Measurements from ENCODE around the gene CPNE1. TPM values are rescaled to one million over a fixed set of nuclear protein-coding genes. Genes with fewer than 3 reads are reported as not detected.

CPNE1 gene
- total RNA-seq, 1 donor from 2014 or later: 22.5 TPM

- no peak overlapping the region for H3K4me3 ChIP-seq (ENCODE audit: low read depth, low read length)
These were observed 4.4 kb downstream of the CPNE1 start for GRCh38 chr20:35660122-35660937.

GRCh38 chr20:35657271-35657670 is 7.4 kb downstream of the CPNE1 start:
- no peak for DNase-seq (ENCODE audit: low read depth)
- TF ChIP-seq CTCF (conservative IDR thresholded peaks at IDR 0.05; ENCODE audit: low read depth, low read length): no peak
- no peak overlapping the region for H3K4me3 ChIP-seq (ENCODE audit: low read depth, low read length)

More at GRCh38 chr20:35660122-35660937, 4.4 kb downstream of the CPNE1 start:
- DNase-seq (ENCODE audit: low read depth): no peak
- no peak for TF ChIP-seq CTCF (conservative IDR thresholded peaks at IDR 0.05; ENCODE audit: low read depth, low read length)

GRCh38 chr20:35654415-35654814 is 10.3 kb downstream of the CPNE1 start:
- no peak overlapping the region for H3K4me3 ChIP-seq (ENCODE audit: low read depth, low read length)
- no peak for TF ChIP-seq CTCF (conservative IDR thresholded peaks at IDR 0.05; ENCODE audit: low read depth, low read length)

GRCh38 chr20:35653893-35654292 is 10.8 kb downstream of the CPNE1 start:
- DNase-seq (ENCODE audit: low read depth): no peak
- H3K4me3 ChIP-seq (ENCODE audit: low read depth, low read length): no peak overlapping the region
- TF ChIP-seq CTCF (conservative IDR thresholded peaks at IDR 0.05; ENCODE audit: low read depth, low read length): no peak

More at GRCh38 chr20:35654415-35654814, 10.3 kb downstream of the CPNE1 start:
- no peak for DNase-seq (ENCODE audit: low read depth)

GRCh38 chr20:35653430-35653734 is 11.3 kb downstream of the CPNE1 start:
- no peak overlapping the region for H3K4me3 ChIP-seq (ENCODE audit: low read depth, low read length)
- no peak for DNase-seq (ENCODE audit: low read depth)
- no peak for TF ChIP-seq CTCF (conservative IDR thresholded peaks at IDR 0.05; ENCODE audit: low read depth, low read length)

- no peak for TF ChIP-seq CTCF (conservative IDR thresholded peaks at IDR 0.05; ENCODE audit: low read depth, low read length)
- DNase-seq (ENCODE audit: low read depth): no peak
- no peak overlapping the region for H3K4me3 ChIP-seq (ENCODE audit: low read depth, low read length)
These were observed 11.9 kb downstream of the CPNE1 start for GRCh38 chr20:35652641-35653429.
